ENCODE results near the gene COG3.

GRCh38 chr13:45474584-45475454 lies 10.1 kb downstream of the COG3 start:
- TF ChIP-seq CTCF (conservative IDR thresholded peaks at IDR 0.05; ENCODE audit: low read depth in 2 of 2) (no peak), ZNF331 (CRISPR knock-in tag; IDR thresholded peaks at IDR 0.05; ENCODE audit: low read depth) (no peak), REST (IDR thresholded peaks at IDR 0.05; ENCODE audit: unreplicated experiment) (no peak), STAT1 (IDR thresholded peaks at IDR 0.05; ENCODE audit: unreplicated experiment) (no peak), EZH2 (IDR thresholded peaks at IDR 0.05; ENCODE audit: low read depth, unreplicated experiment) (no peak), POLR2AphosphoS5 (IDR thresholded peaks at IDR 0.05; ENCODE audit: low read depth) (no peak), EZH2phosphoT487 (IDR thresholded peaks at IDR 0.05; ENCODE audit: unreplicated experiment) (no peak)
- TF ChIP-seq, protein P1, sequence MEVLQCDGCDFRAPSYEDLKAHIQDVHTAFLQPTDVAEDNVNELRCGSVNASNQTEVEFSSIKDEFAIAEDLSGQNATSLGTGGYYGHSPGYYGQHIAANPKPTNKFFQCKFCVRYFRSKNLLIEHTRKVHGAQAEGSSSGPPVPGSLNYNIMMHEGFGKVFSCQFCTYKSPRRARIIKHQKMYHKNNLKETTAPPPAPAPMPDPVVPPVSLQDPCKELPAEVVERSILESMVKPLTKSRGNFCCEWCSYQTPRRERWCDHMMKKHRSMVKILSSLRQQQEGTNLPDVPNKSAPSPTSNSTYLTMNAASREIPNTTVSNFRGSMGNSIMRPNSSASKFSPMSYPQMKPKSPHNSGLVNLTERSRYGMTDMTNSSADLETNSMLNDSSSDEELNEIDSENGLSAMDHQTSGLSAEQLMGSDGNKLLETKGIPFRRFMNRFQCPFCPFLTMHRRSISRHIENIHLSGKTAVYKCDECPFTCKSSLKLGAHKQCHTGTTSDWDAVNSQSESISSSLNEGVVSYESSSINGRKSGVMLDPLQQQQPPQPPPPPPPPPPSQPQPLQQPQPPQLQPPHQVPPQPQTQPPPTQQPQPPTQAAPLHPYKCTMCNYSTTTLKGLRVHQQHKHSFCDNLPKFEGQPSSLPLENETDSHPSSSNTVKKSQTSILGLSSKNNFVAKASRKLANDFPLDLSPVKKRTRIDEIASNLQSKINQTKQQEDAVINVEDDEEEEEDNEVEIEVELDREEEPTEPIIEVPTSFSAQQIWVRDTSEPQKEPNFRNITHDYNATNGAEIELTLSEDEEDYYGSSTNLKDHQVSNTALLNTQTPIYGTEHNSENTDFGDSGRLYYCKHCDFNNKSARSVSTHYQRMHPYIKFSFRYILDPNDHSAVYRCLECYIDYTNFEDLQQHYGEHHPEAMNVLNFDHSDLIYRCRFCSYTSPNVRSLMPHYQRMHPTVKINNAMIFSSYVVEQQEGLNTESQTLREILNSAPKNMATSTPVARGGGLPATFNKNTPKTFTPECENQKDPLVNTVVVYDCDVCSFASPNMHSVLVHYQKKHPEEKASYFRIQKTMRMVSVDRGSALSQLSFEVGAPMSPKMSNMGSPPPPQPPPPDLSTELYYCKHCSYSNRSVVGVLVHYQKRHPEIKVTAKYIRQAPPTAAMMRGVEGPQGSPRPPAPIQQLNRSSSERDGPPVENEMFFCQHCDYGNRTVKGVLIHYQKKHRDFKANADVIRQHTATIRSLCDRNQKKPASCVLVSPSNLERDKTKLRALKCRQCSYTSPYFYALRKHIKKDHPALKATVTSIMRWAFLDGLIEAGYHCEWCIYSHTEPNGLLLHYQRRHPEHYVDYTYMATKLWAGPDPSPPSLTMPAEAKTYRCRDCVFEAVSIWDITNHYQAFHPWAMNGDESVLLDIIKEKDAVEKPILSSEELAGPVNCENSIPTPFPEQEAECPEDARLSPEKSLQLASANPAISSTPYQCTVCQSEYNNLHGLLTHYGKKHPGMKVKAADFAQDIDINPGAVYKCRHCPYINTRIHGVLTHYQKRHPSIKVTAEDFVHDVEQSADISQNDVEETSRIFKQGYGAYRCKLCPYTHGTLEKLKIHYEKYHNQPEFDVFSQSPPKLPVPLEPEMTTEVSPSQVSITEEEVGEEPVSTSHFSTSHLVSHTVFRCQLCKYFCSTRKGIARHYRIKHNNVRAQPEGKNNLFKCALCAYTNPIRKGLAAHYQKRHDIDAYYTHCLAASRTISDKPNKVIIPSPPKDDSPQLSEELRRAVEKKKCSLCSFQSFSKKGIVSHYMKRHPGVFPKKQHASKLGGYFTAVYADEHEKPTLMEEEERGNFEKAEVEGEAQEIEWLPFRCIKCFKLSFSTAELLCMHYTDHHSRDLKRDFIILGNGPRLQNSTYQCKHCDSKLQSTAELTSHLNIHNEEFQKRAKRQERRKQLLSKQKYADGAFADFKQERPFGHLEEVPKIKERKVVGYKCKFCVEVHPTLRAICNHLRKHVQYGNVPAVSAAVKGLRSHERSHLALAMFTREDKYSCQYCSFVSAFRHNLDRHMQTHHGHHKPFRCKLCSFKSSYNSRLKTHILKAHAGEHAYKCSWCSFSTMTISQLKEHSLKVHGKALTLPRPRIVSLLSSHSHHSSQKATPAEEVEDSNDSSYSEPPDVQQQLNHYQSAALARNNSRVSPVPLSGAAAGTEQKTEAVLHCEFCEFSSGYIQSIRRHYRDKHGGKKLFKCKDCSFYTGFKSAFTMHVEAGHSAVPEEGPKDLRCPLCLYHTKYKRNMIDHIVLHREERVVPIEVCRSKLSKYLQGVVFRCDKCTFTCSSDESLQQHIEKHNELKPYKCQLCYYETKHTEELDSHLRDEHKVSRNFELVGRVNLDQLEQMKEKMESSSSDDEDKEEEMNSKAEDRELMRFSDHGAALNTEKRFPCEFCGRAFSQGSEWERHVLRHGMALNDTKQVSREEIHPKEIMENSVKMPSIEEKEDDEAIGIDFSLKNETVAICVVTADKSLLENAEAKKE (CRISPR knock-in tag; IDR thresholded peaks at IDR 0.05) = no peak
- TF ChIP-seq, protein P2, sequence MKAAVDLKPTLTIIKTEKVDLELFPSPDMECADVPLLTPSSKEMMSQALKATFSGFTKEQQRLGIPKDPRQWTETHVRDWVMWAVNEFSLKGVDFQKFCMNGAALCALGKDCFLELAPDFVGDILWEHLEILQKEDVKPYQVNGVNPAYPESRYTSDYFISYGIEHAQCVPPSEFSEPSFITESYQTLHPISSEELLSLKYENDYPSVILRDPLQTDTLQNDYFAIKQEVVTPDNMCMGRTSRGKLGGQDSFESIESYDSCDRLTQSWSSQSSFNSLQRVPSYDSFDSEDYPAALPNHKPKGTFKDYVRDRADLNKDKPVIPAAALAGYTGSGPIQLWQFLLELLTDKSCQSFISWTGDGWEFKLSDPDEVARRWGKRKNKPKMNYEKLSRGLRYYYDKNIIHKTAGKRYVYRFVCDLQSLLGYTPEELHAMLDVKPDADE (IDR thresholded peaks at IDR 0.05) = no peak

Data from GM23338 (cell line).